WTC11 (cell line): ENCODE measurements around the gene OR2W3. TPM values are rescaled to one million over a fixed set of nuclear protein-coding genes. Genes with fewer than 3 reads are reported as not detected.

ENCODE experiments used
- ATAC-seq: fragments of 200-7000 bp; cut with Tn5 transposase; 2 replicates; pipeline ENCODE4 v1.10.0; 2021; ENCODE audit warnings: mild to moderate bottlenecking, moderate library complexity
- CTCF ChIA-PET: fragments of 300-600 bp; sonication (Branson Sonifier 250); formaldehyde crosslinking; loops from one replicate; lab custom pipeline; 2021; ENCODE audit warnings: antibody characterized with exemption; lab: Charles Lee
- POLR2A ChIA-PET: fragments of 350-600 bp; sonication (Branson Sonifier 250); formaldehyde crosslinking; loops from one replicate; lab custom pipeline; 2021; ENCODE audit warnings: antibody characterized with exemption; lab: Charles Lee
- DNase-seq: peaks from one replicate; pipeline ENCODE4 v3.0.0; 2021; ENCODE audit warnings: low spot score
- H3K27ac Mint-ChIP-seq: 2 replicates; pipeline ENCODE4 v1.8.0; 2021; ENCODE audit warnings: mixed read lengths
- H3K27me3 Mint-ChIP-seq: 2 replicates; pipeline ENCODE4 v1.8.0; 2021; ENCODE audit warnings: low read depth, mild to moderate bottlenecking, moderate library complexity, mixed read lengths
- H3K36me3 Mint-ChIP-seq: 2 replicates; pipeline ENCODE4 v1.8.0; 2021; ENCODE audit warnings: mixed read lengths
- H3K4me1 Mint-ChIP-seq: 2 replicates; pipeline ENCODE4 v1.8.0; 2022; ENCODE audit warnings: mixed read lengths
- H3K4me3 Mint-ChIP-seq: 2 replicates; pipeline ENCODE4 v1.8.0; 2021; ENCODE audit warnings: mild to moderate bottlenecking, moderate library complexity, mixed read lengths
- H3K9me3 Mint-ChIP-seq: 2 replicates; pipeline ENCODE4 v1.8.0; 2021; ENCODE audit warnings: mixed read lengths
- E2F4 ChIP-seq: sonication (generic); formaldehyde crosslinking; IDR thresholded peaks from 2 replicates; pipeline ENCODE4 v1.8.1; 2022; ENCODE audit warnings: low read depth, mild to moderate bottlenecking, moderate library complexity, missing genetic modification reagents, borderline replicate concordance
- ELF4 ChIP-seq: sonication (generic); formaldehyde crosslinking; IDR thresholded peaks from 2 replicates; pipeline ENCODE4 v1.8.1; 2022; ENCODE audit warnings: low read depth, mild to moderate bottlenecking, moderate library complexity, missing genetic modification reagents
- FOXJ3 ChIP-seq: sonication (generic); formaldehyde crosslinking; IDR thresholded peaks from 2 replicates; pipeline ENCODE4 v1.9.0; 2021; ENCODE audit warnings: missing genetic modification reagents, mild to moderate bottlenecking, borderline replicate concordance
- FOXK1 ChIP-seq: sonication (generic); formaldehyde crosslinking; IDR thresholded peaks from 2 replicates; pipeline ENCODE4 v1.8.0; 2022; ENCODE audit warnings: mild to moderate bottlenecking, moderate library complexity, missing genetic modification reagents
- FOXP1 ChIP-seq: sonication (generic); formaldehyde crosslinking; IDR thresholded peaks from 2 replicates; pipeline ENCODE4 v1.8.0; 2022; ENCODE audit warnings: missing genetic modification reagents, mild to moderate bottlenecking, moderate library complexity, borderline replicate concordance
- RORB ChIP-seq: fragments of 250-450 bp; sonication (Bioruptor Pico); IDR thresholded peaks from 2 replicates; pipeline ENCODE4 v1.9.0; 2021; ENCODE audit warnings: mild to moderate bottlenecking
- SMAD3 ChIP-seq: sonication (generic); formaldehyde crosslinking; IDR thresholded peaks from 2 replicates; pipeline ENCODE4 v1.8.0; 2022; ENCODE audit warnings: missing genetic modification reagents, mild to moderate bottlenecking, borderline replicate concordance
- SMAD4 ChIP-seq: sonication (generic); formaldehyde crosslinking; IDR thresholded peaks from 2 replicates; pipeline ENCODE4 v1.8.0; 2022; ENCODE audit warnings: mild to moderate bottlenecking, missing genetic modification reagents
- TEAD1 ChIP-seq: sonication (generic); formaldehyde crosslinking; IDR thresholded peaks from 2 replicates; pipeline ENCODE4 v1.8.0; 2022; ENCODE audit warnings: mild to moderate bottlenecking, missing genetic modification reagents
- TEAD4 ChIP-seq: sonication (generic); formaldehyde crosslinking; IDR thresholded peaks from 2 replicates; pipeline ENCODE4 v1.8.0; 2022; ENCODE audit warnings: mild to moderate bottlenecking, missing genetic modification reagents
- ZNF121 ChIP-seq: sonication (generic); formaldehyde crosslinking; IDR thresholded peaks from 2 replicates; pipeline ENCODE4 v1.8.0; 2023; ENCODE audit warnings: missing genetic modification reagents
- ZNF138 ChIP-seq: sonication (generic); formaldehyde crosslinking; conservative IDR thresholded peaks from 2 replicates; pipeline ENCODE4 v1.8.1; 2022; ENCODE audit warnings: mild to moderate bottlenecking, moderate library complexity, missing genetic modification reagents
- ZNF263 ChIP-seq: sonication (generic); formaldehyde crosslinking; IDR thresholded peaks from 2 replicates; pipeline ENCODE4 v1.8.1; 2022; ENCODE audit warnings: low read depth, mild to moderate bottlenecking, moderate library complexity, missing genetic modification reagents
- ZNF396 ChIP-seq: fragments of 250-450 bp; sonication (Bioruptor Pico); IDR thresholded peaks from 2 replicates; pipeline ENCODE4 v1.8.0; 2021; ENCODE audit warnings: mild to moderate bottlenecking, moderate library complexity, borderline replicate concordance
- ZNF416 ChIP-seq: fragments of 250-450 bp; sonication (Bioruptor Pico); IDR thresholded peaks from 2 replicates; pipeline ENCODE4 v1.9.0; 2021; ENCODE audit warnings: mild to moderate bottlenecking, inconsistent platforms
- ZNF671 ChIP-seq: fragments of 250-450 bp; sonication (Bioruptor Pico); IDR thresholded peaks from 2 replicates; pipeline ENCODE4 v1.8.0; 2021; ENCODE audit warnings: mild to moderate bottlenecking
- ZSCAN18 ChIP-seq: fragments of 250-450 bp; sonication (Bioruptor Pico); IDR thresholded peaks from 2 replicates; pipeline ENCODE4 v2.1.2; 2022; ENCODE audit warnings: mild to moderate bottlenecking, moderate library complexity
- total RNA-seq: library from RNA; stranded (reverse); gene quantifications from 3 replicates; pipeline ENCODE4 v1.2.3, GENCODE V29; 2021
- TF ChIP-seq, protein P1 (sequence below): sonication (generic); formaldehyde crosslinking; IDR thresholded peaks from 2 replicates; pipeline ENCODE4 v1.8.0; 2022; ENCODE audit warnings: mild to moderate bottlenecking, missing genetic modification reagents
- TF ChIP-seq, protein P2 (sequence below): sonication (generic); formaldehyde crosslinking; IDR thresholded peaks from 2 replicates; pipeline ENCODE4 v1.8.1; 2023; ENCODE audit warnings: mild to moderate bottlenecking, missing genetic modification reagents
- TF ChIP-seq, protein P3 (sequence below): sonication (generic); formaldehyde crosslinking; IDR thresholded peaks from 2 replicates; pipeline ENCODE4 v1.8.0; 2023; ENCODE audit warnings: mild to moderate bottlenecking, missing genetic modification reagents
- TF ChIP-seq, protein P4 (sequence below): sonication (generic); formaldehyde crosslinking; IDR thresholded peaks from 2 replicates; pipeline ENCODE4 v1.8.0; 2023; ENCODE audit warnings: missing genetic modification reagents
- TF ChIP-seq, protein P5 (sequence below): sonication (generic); formaldehyde crosslinking; IDR thresholded peaks from 2 replicates; pipeline ENCODE4 v1.8.1; 2022; ENCODE audit warnings: mild to moderate bottlenecking, missing genetic modification reagents, moderate library complexity, borderline replicate concordance

The OR2W3 gene
- total RNA-seq, 1 experiment from 2014 or later: 0.17 TPM

DNA sequence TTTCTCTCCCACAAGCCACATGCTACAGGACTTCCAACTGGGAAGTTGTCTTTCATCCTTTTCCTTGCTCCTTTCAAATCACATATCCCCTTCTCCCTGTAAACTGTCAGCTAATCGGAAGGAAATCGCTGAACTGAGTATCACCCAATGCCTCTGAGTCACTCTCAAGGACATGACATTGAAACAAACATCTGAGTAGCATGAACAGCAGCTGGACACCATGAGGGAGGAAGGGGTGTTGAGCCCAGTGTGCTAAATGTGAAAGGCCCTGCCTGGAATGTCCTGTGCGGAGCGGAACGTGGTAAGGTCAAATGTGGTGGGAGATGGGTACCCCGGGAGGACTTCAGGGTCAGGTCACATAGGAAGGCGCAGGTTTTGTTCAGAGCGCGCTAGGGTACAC is 29.5 kb downstream of the OR2W3 start, which contains the start of gene OR2AJ1:
OR2AJ1 (plus strand) TSS at position 22 of the 400 bp plus-strand sequence. CDS start 8,880 bp downstream, outside the sequence.
- Mint-ChIP-seq H3K4me3 (no peak within 1 kb of the TSS), H3K9me3 (peaks cover 43% of the 10 kb centered on the region), H3K4me1 (0 out of 2 replicates have a peak, but pooled peaks cover 3% of the 10 kb centered on the region), H3K27me3 (peaks cover 5% of the 10 kb centered on the region), H3K27ac (no peak within 1 kb of the TSS), H3K36me3 (peaks cover 16% of the 10 kb centered on the region)
- no peak for TF ChIP-seq SMAD3
- TF ChIP-seq, protein P1, sequence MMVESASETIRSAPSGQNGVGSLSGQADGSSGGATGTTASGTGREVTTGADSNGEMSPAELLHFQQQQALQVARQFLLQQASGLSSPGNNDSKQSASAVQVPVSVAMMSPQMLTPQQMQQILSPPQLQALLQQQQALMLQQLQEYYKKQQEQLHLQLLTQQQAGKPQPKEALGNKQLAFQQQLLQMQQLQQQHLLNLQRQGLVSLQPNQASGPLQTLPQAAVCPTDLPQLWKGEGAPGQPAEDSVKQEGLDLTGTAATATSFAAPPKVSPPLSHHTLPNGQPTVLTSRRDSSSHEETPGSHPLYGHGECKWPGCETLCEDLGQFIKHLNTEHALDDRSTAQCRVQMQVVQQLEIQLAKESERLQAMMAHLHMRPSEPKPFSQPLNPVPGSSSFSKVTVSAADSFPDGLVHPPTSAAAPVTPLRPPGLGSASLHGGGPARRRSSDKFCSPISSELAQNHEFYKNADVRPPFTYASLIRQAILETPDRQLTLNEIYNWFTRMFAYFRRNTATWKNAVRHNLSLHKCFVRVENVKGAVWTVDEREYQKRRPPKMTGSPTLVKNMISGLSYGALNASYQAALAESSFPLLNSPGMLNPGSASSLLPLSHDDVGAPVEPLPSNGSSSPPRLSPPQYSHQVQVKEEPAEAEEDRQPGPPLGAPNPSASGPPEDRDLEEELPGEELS: no peak
- TF ChIP-seq, protein P2, sequence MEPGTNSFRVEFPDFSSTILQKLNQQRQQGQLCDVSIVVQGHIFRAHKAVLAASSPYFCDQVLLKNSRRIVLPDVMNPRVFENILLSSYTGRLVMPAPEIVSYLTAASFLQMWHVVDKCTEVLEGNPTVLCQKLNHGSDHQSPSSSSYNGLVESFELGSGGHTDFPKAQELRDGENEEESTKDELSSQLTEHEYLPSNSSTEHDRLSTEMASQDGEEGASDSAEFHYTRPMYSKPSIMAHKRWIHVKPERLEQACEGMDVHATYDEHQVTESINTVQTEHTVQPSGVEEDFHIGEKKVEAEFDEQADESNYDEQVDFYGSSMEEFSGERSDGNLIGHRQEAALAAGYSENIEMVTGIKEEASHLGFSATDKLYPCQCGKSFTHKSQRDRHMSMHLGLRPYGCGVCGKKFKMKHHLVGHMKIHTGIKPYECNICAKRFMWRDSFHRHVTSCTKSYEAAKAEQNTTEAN: no peak
- ChIA-PET POLR2A (no interaction called here), CTCF (no interaction called here)
- no peak for ATAC-seq
- DNase-seq: no peak

- Mint-ChIP-seq H3K4me3 (no peak overlapping the region), H3K4me1 (no peaks in the 10 kb centered on the region), H3K27me3 (peaks cover 9% of the 10 kb centered on the region; the same call in 1 of the 2 replicates), H3K9me3 (peaks cover 58% of the 10 kb centered on the region), H3K36me3 (peaks cover 24% of the 10 kb centered on the region), H3K27ac (no peak overlapping the region)
- TF ChIP-seq, protein P3, sequence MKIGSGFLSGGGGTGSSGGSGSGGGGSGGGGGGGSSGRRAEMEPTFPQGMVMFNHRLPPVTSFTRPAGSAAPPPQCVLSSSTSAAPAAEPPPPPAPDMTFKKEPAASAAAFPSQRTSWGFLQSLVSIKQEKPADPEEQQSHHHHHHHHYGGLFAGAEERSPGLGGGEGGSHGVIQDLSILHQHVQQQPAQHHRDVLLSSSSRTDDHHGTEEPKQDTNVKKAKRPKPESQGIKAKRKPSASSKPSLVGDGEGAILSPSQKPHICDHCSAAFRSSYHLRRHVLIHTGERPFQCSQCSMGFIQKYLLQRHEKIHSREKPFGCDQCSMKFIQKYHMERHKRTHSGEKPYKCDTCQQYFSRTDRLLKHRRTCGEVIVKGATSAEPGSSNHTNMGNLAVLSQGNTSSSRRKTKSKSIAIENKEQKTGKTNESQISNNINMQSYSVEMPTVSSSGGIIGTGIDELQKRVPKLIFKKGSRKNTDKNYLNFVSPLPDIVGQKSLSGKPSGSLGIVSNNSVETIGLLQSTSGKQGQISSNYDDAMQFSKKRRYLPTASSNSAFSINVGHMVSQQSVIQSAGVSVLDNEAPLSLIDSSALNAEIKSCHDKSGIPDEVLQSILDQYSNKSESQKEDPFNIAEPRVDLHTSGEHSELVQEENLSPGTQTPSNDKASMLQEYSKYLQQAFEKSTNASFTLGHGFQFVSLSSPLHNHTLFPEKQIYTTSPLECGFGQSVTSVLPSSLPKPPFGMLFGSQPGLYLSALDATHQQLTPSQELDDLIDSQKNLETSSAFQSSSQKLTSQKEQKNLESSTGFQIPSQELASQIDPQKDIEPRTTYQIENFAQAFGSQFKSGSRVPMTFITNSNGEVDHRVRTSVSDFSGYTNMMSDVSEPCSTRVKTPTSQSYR (CRISPR knock-in tag): no peak
- TF ChIP-seq, protein P4, sequence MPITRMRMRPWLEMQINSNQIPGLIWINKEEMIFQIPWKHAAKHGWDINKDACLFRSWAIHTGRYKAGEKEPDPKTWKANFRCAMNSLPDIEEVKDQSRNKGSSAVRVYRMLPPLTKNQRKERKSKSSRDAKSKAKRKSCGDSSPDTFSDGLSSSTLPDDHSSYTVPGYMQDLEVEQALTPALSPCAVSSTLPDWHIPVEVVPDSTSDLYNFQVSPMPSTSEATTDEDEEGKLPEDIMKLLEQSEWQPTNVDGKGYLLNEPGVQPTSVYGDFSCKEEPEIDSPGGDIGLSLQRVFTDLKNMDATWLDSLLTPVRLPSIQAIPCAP (CRISPR knock-in tag): no peak
- TF ChIP-seq ZNF416 (CRISPR knock-in tag) (no peak), RORB (CRISPR knock-in tag) (no peak)
- ChIA-PET CTCF (no interaction called here), POLR2A (no interaction called here)
- ATAC-seq (no peak), DNase-seq (no peak)
Observed at GRCh38 chr1:247933989-247934388, 38.6 kb downstream of the OR2W3 start.

DNA sequence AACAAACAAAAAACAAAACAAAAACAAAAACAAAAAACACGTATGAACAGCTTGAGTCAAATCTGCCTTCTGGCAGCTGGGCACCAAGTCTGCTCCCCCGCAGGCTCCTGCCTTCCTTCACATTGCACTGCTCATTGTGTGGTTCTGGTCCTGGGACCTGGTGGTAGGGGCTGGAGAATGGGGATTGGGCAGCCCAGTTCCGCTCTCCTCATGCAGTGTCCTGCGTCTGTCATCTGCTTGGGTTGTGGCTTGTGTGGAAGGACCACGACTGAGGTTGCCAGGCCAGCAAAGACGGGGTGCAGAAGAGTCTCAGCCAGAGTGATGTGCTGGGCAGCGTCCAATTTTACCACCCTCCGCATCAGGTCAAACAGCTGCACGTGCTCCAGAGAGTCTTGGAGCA is 40.4 kb downstream of the OR2W3 start:
- CTCF ChIA-PET: no interaction called here
- Mint-ChIP-seq H3K27ac (no peak overlapping the region), H3K36me3 (peaks cover 24% of the 10 kb centered on the region), H3K4me3 (no peak overlapping the region), H3K9me3 (peaks cover 59% of the 10 kb centered on the region), H3K4me1 (no peaks in the 10 kb centered on the region), H3K27me3 (peaks cover 9% of the 10 kb centered on the region; the same call in 1 of the 2 replicates)
- DNase-seq (no peak), ATAC-seq (no peak)
- POLR2A ChIA-PET: no interaction called here
- no peak for TF ChIP-seq FOXP1 (CRISPR knock-in tag)
- no peak for TF ChIP-seq ZSCAN18 (CRISPR knock-in tag)
- TF ChIP-seq SMAD4 (CRISPR knock-in tag): no peak
- no peak for TF ChIP-seq E2F4
- no peak for TF ChIP-seq ZNF121 (CRISPR knock-in tag)
- TF ChIP-seq SMAD3: no peak
- no peak for TF ChIP-seq FOXJ3 (CRISPR knock-in tag)
- TF ChIP-seq ZNF138: no peak
- TF ChIP-seq TEAD4 (CRISPR knock-in tag): no peak
- TF ChIP-seq ZNF671 (CRISPR knock-in tag): no peak
- TF ChIP-seq, protein P5, sequence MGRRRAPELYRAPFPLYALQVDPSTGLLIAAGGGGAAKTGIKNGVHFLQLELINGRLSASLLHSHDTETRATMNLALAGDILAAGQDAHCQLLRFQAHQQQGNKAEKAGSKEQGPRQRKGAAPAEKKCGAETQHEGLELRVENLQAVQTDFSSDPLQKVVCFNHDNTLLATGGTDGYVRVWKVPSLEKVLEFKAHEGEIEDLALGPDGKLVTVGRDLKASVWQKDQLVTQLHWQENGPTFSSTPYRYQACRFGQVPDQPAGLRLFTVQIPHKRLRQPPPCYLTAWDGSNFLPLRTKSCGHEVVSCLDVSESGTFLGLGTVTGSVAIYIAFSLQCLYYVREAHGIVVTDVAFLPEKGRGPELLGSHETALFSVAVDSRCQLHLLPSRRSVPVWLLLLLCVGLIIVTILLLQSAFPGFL: no peak
- TF ChIP-seq TEAD1 (CRISPR knock-in tag): no peak
- TF ChIP-seq FOXK1: no peak
- no peak for TF ChIP-seq ZNF263
- TF ChIP-seq ELF4: no peak
- no peak for TF ChIP-seq ZNF396 (CRISPR knock-in tag)
